Activated CD8-positive, alpha-beta memory T cell treated with anti-CD3 and anti-CD28 coated beads, Interleukin-2, amount 50 U/mL, for 1 hour (primary cell): ENCODE measurements around the gene CALD1.

Experiments
- DNase-seq: peaks from one replicate; pipeline ENCODE4 v3.0.0-alpha.2; 2020; ENCODE audit errors: extremely low read depth

The CALD1 gene

DNA sequence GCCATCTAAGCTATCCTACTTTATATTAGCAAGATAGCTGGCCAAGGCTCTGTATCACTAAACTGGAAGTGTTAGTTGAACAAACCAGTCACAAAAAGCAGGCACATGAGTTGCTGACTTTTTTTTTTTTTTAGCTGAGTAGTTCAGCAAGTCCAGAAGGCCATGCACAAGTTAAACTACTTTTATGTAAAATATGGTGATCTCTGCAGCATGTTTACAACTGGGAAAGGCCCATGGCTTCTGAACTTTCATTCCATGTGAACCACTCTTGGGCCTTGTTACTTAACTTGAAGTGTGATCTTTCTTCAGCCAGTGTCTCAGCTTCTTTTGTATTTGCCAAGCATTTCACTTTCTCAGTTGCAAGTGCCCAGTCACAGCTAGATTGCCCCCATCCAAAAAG is 78.5 kb downstream of the CALD1 start:
- DNase-seq: no peak

DNA sequence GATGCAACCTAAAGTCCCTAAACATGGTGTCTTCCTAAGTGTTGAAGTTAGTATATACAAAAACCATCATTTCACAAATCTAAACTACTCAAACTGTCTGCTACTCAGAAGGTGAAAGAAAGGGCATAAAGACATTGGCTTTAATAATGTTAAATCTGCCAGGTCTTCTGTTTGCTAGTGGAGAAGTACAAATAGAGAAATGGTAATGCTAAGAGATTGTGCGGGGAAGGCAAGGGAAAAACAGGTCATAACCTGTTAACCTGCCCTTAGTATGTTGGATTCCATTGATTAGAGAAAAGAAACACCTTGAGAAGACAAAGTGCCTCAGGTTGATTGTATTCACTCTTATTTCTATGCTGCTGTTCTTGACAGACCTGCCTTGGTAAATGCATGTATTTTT is 80.3 kb downstream of the CALD1 start:
- no peak for DNase-seq

DNA sequence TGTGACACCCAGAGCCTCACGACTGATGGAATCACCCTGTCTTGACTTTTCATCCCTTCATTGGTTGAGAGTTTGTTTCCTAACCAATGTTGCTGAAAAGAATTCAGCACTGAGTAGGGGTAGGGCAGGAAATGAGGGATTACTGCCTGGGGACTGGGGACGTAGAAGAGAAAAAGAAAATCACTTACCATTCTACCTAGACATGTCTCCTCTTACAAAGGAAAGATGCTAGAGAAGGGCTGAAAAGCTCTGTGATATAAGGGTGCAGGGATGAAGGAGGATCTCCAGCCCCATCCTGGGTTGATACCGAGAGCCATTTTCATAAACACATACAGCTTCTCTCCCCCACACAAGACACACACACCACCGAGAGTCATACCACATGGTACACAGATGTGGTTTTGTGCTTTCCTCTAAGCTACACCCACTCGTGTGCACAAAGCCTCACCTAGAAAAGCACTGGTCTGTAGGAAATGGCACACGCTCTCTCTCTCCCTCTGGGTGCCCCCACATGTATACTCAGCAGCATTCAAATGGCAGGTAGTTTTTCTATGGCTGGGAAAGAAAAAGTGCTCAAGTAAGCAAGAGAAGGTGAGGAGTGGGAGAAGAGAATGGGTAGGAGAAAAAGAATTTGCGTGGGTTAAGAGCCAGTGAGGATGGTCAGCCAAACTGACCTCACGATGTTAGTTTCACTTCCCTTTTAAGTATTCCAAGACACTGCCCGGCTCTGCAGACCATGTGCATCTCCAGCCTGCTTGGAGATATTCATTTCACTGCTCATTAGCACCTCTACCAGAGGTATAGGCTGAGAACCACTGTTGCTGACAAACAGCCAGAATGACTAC is 85.8 kb downstream of the CALD1 start:
- no peak for DNase-seq

DNA sequence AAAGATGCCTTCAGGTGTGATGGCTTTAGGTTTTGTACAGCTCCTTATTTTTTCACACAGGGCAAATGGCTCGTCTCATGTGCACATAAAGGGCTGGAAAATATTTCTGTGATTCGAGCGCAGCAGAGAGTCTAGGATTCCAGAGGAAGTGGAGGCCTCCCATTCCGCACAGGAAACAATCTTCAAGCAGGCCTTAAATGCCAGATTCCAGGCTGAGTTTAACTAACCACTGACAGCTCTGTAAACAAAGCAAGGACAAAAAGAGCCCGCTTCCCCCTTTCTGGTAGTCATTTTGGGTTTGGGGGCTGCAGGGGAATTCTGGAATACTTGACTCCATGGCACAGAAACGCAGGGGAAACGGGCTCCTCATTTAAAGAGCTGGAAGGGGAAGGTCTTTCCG is 87.2 kb downstream of the CALD1 start:
- no peak for DNase-seq

DNA sequence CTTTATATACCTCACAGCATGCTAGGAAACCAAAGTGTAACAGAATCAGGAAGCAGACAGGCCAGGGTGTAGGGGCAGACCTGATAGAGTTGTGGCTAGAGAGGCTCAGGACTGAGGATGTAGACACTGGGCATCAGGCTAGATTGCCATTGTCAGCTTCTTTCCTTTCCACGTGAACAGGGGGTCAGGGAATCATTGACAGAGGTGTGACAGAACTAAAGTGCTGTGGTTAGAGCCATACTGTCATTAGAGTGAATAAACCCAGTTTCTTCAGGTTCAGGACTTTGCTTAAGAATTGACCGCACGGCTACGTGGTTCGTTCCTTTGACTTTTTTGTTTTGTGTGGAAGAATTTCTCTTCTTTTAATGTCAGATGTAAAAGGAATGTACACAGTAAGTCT is 90.7 kb downstream of the CALD1 start:
- no peak for DNase-seq

DNA sequence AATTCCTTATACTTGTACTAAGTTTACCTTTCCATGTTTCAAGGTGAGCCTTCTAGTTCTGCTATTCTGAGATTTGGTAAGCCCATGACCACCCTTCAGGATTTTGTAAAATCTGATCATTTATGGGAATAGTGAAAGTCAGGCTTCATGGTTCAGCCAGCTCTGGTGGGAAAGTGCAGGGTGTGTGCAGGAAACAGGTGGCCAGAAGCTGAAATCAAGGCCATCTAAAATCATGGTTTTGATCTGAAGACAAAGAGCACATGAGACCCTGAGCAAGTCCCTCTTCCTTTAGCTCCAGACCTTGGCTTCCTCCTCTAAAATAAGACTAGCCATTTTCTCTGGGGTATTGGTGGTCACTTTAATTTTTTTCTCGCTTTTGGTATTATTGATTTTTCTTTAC is 91.3 kb downstream of the CALD1 start:
- no peak for DNase-seq

DNA sequence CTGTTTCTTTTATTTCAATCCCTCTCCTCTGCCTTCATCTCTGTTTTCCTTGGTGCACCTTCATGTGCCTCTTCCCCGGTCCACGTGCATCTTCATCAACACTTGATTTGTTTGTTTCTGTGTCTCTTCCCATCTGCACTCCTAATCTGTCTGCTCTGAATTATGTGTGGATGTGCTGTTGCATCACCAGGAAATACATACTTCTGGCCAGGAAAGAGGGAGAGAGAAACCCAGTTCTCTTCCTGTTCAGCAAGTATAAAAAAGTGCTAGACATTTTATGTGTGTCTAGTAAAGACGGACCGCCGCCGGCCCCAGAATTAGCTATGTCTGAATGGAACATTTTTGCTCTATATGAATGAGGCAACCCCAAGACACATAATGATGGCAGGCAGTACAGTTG is 93.8 kb downstream of the CALD1 start:
- DNase-seq: no peak

DNA sequence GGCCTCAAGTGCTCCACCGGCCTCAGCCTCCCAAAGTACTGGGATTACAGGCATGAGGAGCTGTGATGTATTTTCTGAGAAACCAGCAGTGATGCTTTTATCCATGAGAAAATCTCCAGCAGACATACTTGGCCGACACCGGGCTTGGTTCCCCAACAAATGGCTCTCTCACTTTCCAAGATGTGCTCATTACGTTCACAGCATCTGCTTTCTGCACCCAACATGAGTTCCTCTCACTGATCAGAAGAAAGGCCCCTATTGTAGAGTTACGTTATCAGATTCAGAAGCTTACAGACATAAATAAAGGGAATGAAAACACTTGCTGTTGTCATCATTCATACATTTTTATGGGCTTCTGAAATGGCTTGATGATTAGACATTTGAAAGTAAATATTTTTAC is 95.0 kb downstream of the CALD1 start:
- no peak for DNase-seq

DNA sequence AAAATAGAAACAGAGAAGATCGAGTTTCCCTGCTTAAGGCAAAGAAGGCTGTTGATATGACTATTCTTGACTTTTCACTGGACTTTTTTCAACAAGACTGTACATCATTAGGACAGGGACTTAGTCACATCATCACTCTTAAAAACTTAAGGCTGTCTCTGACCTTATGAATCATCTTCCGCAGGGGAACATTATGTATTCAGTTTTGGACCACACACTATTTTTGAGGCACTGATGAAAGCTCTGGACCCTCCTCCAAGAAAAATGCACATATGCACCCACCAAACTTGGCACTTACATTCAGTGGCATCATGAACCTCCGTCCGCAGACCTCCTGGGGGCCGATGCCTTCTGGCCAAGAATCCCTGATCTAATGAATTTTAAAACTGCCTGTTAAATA is 96.4 kb downstream of the CALD1 start:
- DNase-seq: no peak

DNA sequence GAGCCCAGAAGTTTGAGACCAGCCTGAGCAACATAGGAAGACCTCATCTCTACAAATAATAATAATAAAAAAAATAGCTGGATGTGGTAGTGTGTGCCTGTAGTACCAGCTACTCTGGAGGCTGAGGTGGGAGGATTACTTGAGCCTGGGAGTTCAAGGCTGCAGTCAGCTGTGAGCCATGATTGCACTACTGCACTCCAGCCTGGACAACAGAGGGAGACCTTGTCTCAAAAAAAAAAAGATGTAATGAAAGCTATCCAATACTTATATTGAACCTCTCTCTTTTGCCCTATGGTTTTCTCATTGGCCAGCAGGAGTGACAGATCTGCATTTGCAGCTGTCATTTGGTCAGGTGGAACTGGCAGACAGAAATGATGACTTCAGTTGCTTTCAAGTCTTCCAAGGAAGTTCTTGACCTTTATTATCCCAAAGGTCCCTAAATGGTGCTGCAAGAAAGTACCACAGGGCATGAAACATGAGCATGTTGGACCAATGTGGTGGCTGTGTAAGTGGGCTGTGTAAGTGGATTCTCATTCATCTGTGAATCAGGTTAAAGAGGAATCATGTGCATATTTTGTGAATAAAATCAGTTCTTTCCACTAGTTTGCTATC is 99.4 kb downstream of the CALD1 start:
- no peak for DNase-seq

DNA sequence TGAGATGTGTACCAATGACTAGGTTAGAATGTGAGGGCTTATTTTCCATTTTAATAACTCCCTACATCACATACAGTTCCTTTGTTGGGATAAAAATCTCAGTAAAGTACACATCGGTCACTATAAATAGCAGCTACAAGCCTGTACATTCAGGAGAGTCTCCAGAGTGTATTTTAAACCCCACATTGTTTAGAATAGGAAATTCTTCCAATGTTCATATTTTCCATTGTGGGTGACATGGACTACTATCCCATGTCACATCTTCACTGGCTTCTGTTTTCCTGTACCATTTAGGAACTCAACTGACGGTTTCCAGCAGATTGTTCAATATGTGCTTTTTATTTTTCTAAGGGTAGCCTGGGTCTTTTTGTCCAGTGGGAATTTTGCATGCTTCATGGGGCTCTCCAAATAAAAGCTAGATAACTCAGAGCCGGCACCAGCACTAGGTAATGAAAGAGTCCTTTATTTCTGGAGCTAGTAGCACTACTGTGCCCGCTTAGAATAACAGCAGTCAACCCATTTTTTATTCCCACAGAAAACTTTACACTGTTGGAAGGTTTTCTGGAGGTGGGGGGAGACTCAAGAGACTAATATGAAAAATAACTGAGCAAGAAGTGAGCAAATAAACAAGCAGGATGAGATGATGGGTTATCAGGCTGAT is 100.5 kb downstream of the CALD1 start:
- DNase-seq: no peak

DNA sequence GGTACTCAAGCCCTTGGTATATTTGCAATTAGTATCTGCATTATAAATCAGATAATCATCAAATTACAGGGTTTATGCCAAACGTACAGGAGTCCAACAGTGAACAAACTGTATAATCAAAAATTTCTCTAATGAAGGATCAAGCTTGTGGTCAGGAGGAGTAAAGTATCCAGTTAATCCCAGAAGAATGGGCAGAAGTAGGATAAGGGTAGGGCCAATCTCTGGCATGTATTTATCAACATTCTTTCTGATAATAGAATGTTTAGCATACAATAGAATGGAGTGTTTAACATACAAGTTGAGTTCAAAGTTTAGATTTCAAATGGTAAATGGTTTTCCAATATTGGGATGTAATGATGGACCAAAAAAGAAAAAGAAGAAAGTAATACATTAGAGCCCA is 103.0 kb downstream of the CALD1 start:
- DNase-seq: no peak

DNA sequence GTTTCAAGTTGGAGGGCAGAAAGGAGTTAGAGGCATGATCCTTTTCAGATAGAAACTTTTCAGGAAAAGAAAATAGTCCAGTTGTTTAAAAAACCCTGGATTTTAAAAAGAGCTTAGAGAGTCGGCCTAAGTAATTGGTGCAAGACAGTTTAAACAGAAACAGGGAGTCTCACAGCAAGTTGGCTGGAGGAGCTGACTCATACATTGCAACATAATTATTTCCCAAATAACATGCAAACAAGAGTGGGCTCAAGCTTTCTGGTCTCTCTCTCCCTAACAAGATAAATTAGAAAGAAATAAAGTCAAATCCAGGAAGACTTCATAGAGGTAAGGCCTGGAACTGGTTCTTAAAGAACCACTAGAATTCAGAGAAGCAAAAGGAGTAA is 106.5 kb downstream of the CALD1 start:
- no peak for DNase-seq

DNA sequence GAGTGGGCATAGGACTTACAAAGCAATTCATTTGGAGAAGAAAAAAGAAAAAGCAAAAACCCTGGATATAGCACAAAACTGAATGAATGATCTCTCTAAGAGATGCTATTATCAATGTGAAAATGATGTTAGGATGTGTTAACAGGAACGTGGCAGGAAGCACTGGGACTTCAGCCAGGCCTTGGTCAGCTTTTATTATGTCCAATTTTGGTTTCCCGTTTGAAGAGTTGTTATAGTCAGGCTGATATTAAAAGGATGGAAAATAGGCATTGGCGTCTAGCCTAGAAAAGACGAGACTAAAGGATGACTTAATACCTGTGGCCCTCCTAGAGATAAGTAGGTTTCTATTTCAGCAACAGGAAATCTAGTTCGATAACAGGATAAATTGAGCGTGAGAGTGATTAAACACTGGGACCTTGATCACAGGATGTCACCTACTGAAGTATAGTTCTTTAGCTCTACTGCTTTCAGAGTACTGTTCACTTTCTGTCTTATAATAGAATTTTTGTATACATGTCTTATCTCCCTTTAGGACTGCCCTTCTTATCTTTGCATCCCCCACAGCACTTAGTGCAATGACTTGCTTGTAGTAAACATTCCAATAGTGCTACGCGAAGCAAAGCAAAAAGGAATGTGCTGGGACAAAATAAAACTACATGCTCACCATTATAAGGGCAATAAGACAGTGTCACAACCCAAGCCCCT is 107.1 kb downstream of the CALD1 start:
- DNase-seq: no peak

DNA sequence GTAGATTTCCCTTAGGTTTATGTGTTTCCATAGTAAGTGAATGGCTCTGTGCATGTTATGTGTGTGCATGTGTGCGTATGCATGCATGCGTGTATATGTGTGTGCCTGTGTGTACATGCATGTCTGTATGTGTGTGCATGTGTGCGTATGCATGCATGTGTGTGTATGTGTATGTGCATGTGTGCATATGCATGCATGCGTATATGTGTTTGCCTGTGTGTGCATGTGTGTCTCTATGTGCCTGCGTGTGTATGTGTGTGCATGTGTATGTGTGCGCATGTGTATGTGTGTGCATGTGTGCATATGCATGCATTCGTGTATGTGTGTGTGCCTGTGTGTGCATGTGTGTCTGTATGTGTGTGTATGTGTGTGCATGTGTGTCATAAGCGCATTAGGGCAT is 108.1 kb downstream of the CALD1 start:
- DNase-seq: no peak

DNA sequence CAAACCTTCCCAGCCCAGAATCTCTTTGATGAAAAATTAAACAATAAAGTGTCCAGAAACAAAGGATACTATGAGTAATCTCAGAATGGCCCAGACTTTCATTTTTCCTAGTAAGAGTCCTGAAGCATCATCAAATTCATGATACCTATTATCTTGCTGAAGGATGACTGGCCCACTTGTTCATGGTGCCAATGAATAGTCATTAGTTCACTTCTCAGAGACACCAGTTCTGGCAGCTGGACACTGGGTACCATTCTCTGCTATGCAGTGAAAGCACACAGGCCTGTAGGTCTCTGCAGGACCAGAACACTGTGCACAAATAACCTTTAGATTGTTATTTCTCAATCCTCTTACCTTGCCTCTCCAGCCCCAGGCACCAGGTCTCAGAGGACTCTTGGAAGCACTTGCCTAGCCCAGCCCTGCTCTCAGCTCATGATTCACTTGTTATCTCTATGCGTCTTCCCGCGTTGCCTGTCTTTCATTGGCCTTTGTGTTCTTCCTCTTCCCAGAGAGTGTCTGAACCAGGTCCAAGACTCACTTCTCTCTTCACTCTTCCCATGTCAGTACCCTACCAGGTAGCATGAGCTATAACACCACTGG is 108.8 kb downstream of the CALD1 start:
- no peak for DNase-seq

DNA sequence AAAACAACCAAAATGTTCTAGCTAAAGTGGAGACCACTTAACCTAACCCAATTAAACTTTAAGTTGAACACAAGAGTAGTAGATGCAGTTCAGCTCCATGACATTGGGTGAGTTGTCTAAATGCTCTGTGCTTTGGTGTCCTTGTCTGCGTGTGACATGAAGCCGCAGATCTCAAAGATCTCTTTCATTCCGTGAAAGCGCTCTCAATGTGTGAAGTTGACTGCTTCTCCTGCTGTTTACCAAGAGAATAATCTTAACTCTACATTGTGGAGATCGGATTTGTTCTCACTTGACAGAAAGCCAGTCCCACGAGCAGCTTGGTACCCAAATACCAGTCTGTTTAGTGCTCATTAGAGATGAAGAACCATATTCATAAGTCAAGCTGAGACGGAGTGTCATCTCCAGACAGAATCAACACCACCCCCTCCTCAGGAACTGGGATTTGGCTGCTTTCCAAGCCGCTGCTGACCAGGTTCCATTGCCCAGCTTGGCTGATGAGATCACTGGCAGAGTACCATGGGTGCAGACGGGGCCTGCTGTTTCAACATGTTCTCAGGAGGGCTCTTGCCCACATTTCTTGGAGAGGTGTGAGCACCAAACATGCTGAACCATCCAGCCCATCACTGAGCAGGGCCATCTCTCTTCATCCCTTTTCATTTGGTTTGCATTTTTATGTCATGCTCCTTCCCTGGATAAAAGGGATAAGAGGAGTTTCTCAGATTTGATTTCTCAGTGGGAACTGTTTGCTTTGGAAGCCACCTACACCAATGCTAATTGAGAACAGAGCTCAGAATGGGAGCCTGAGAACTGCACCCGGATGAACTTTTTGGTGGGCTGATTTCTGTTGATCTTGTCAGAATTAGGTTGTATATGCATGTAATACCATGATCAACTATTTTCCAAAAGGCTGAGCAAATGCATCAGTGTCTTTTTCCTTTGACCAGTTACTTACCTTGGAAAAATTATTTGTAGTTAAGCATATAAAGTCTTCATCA is 111.1 kb downstream of the CALD1 start:
- DNase-seq: no peak

DNA sequence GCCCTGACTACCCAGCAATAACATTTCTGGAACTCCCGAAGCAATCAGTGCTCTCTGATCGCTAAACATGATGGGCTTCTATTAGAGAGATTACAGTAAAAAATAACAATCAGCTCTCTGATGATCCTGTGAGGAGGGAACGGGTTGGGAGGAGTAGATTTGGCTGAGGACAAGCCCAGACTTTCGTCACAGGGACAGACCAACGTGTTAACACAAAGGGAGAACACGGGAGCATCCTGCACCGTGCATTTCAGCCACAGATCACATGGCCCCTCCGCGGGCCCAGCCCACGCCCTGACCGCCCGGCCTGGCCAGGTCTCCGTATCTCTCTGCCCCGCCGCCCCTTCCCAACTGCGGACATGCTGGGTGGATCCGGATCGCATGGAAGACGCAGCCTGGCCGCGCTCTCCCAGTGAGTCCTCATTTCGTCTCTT is 111.8 kb downstream of the CALD1 start:
- DNase-seq: no peak

DNA sequence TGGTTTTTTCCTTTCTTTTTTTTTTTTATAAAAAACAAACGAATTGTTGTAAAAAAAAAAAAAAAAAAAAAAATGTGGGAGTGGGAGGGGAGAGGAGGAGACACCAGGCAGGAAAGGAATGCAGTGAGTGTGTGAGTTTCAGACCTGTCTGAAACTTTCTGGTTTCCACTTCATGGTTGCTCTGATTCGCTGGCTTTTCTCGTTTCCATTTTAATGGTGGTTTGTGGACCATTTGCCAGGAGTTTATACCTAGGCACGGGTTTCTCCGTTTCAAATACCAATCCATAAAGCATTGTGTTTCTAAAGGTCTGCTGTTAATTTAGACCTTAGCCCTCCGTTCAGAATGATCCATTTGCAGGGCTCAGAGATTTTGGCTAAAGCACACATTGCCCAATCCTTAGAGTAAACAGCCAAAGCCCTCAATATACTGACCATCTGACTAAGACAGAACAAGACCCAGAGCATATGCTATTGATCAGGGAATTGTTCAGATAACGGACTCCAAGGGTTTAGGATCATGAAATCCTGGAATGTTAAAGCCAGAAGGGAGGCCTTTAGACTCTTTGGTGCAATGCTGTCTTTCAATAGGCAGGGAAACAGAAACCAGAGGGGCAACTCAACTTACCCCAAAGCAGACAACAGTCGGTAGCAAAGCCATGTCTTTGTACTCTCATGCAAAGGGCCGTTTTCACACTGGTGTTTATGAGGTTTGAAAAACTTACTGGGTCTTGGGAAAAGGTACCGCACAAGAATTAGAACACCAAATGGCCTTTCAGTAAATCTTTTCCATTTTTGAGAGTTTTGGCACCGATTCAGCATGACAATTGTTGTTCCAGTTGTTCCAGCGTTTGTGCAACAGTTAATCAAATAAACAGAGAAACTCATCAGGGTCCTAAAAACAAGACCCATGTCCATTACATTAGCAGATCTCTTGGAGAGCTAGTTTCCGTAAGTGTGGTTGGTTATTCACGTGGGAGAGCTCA is 112.6 kb downstream of the CALD1 start:
- DNase-seq: no peak

DNA sequence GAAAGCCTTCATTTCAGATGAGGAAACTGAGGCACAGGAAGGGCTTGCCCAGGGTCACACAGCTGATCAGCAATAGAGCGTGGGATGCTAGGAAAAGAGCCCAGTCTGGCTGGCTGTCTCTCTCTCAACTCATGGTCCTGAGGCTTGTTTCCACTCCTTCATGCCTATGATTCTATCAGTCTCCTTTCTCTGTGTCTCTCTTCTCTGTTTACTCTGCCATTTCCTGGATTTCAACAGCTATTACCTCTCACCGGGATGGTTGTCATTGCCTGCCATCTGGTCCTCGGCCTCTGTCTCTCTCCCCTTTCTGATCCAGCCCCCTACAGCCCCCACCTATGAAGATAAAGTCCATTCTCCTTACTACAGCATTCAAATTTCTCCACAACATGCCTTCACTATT is 113.5 kb downstream of the CALD1 start:
- no peak for DNase-seq
